Esophagus muscularis mucosa (tissue), 3 donors: Measurements from ENCODE around the gene SELENON.

Experiments used
- CTCF ChIP-seq, 3 experiments: fragments of 200-600 bp in 2 of 3; fragments of 450-650 bp in 1 of 3; sonication (generic) in 2 of 3; IDR thresholded peaks; one replicate each; pipeline ENCODE4 v1.5.1; 2017 to 2019; ENCODE audit warnings: antibody characterized with exemption in 3 of 3, mild to moderate bottlenecking in 2 of 3, moderate library complexity in 1 of 3
- EP300 ChIP-seq: sonication (generic); formaldehyde crosslinking; IDR thresholded peaks from one replicate; pipeline ENCODE4 v1.6.1; 2017; ENCODE audit warnings: antibody characterized with exemption

DNA sequence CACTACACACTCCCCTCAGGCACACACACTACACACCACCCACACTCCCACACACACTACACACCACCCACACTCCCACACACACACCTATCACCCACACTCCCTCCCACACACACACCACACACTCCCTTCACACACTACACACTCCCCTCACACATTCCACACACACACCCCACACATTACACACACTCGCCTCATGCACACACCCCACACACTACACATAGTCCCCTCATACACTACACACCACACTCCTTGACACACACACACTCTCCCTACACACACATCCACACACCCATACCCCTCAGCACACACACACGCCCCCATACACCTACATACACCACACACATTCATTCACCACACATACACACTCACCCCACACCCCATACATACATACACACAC lies 31.0 kb upstream of the SELENON start:
- TF ChIP-seq EP300 (no peak), CTCF (IDR thresholded peaks at IDR 0.05) (no peak)
